ENCODE measurements around the gene CBARP. TPM values are rescaled to one million over a fixed set of nuclear protein-coding genes. Genes with fewer than 3 reads are reported as not detected.
"Not testable (repeated sequence)": the region's sequence is repeated elsewhere in the genome, so short reads cannot be mapped to it uniquely, and the experiment has no call there.

Gene CBARP
- total RNA-seq, 6 donors from 2014 or later, result 0.30 to 1.8 (median 1.0) TPM; not detected in 2

- 75 to 88% methylated on average over 22 to 29 of the region's 33 CpGs for WGBS, 2 donors
- peak overlapping the region in 2 of 4 donors; percentile 1 to 30 for H3K27ac ChIP-seq
Observed at GRCh38 chr19:1211494-1212234, 26.1 kb downstream of the CBARP start.

GRCh38 chr19:1210227-1210538, 27.6 kb downstream of the CBARP start:
- Histone ChIP-seq H3K9me3 (no peaks in the 10 kb centered on the region), H3K4me1 (peaks cover 56 to 84% (median 61%) of the 10 kb centered on the region in 4 donors), H3K4me3 (no peak overlapping the region), H3K27ac (peak overlapping the region in 1 of 4 donors; percentile 9), H3K27me3 (no peaks in the 10 kb centered on the region), H3K36me3 (peaks cover 0 to 7% (median 0%) of the 10 kb centered on the region in 4 donors)
- DNase-seq (no peak), ATAC-seq (ENCODE audit: low FRiP score in 2 of 2) (no peak)
- WGBS, 2 donors, result 95 to 96% methylated on average over 13 of the region's 13 CpGs
- TF ChIP-seq EP300 (IDR thresholded peaks at IDR 0.05), result no peak
- no peak for TF ChIP-seq POLR2AphosphoS5 (IDR thresholded peaks at IDR 0.05)
- TF ChIP-seq POLR2A (IDR thresholded peaks at IDR 0.05), result no peak
- TF ChIP-seq, protein P1, sequence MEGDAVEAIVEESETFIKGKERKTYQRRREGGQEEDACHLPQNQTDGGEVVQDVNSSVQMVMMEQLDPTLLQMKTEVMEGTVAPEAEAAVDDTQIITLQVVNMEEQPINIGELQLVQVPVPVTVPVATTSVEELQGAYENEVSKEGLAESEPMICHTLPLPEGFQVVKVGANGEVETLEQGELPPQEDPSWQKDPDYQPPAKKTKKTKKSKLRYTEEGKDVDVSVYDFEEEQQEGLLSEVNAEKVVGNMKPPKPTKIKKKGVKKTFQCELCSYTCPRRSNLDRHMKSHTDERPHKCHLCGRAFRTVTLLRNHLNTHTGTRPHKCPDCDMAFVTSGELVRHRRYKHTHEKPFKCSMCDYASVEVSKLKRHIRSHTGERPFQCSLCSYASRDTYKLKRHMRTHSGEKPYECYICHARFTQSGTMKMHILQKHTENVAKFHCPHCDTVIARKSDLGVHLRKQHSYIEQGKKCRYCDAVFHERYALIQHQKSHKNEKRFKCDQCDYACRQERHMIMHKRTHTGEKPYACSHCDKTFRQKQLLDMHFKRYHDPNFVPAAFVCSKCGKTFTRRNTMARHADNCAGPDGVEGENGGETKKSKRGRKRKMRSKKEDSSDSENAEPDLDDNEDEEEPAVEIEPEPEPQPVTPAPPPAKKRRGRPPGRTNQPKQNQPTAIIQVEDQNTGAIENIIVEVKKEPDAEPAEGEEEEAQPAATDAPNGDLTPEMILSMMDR (IDR thresholded peaks at IDR 0.05), result no peak

More at GRCh38 chr19:1211494-1212234, 26.1 kb downstream of the CBARP start:
- ATAC-seq (ENCODE audit: low FRiP score in 2 of 2) (no peak), DNase-seq (peak in 1 of 2 donors; percentile 74)
- Histone ChIP-seq H3K27me3 (no peaks in the 10 kb centered on the region), H3K4me1 (peaks cover 65 to 93% (median 72%) of the 10 kb centered on the region in 4 donors), H3K9me3 (no peaks in the 10 kb centered on the region), H3K4me3 (no peak overlapping the region), H3K36me3 (peaks cover 0 to 7% (median 0%) of the 10 kb centered on the region in 4 donors)
- no peak for TF ChIP-seq POLR2AphosphoS5 (IDR thresholded peaks at IDR 0.05)
- TF ChIP-seq POLR2A (IDR thresholded peaks at IDR 0.05), result no peak
- TF ChIP-seq EP300 (IDR thresholded peaks at IDR 0.05), result no peak
- TF ChIP-seq, protein P1 (IDR thresholded peaks at IDR 0.05), result no peak

DNA sequence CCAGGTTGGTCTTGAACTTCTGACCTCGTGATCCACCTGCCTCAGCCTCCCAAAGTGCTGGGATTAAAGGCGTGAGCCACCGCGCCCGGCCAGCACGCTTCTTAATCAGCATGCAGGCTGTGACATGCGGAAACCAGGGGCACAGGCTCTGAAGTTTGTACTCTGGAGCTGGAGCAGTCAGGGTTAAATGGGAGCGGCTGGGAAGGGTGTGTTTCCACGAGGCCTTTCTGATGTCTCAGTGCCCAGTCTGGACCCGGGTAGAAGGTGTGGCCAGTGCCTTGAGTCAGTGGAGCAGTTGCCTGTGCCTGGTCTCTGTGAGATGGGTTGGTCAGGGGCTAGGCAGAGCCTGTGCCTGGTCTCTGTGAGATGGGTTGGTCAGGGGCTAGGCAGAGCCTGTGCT, 29.0 kb downstream of the CBARP start:
- peak overlapping the region in 1 of 4 donors; percentile 34 for H3K27ac ChIP-seq
- DNase-seq; H3K27me3 ChIP-seq; ATAC-seq (ENCODE audit: low FRiP score in 2 of 2); H3K9me3 ChIP-seq; H3K36me3 ChIP-seq: not testable (repeated sequence)
- H3K4me1 ChIP-seq, result peaks cover 46 to 76% (median 52%) of the 10 kb centered on the region in 4 donors
- WGBS, 2 donors, result 56 to 67% methylated on average over 9 to 10 of the region's 10 CpGs
- peak overlapping the region in 1 of 4 donors; percentile 8 for H3K4me3 ChIP-seq

GRCh38 chr19:1206864-1207450, 30.8 kb downstream of the CBARP start:
- WGBS, 2 donors, result 2 to 5% methylated on average over 28 to 36 of the region's 38 CpGs
- Histone ChIP-seq H3K9me3 (no peaks in the 10 kb centered on the region), H3K4me1 (peaks cover 35 to 60% (median 48%) of the 10 kb centered on the region in 4 donors), H3K36me3 (peaks cover 0 to 3% (median 0%) of the 10 kb centered on the region in 4 donors), H3K27me3 (no peaks in the 10 kb centered on the region), H3K4me3 (peak overlapping the region; percentile 5 to 77 (median 62)), H3K27ac (peak overlapping the region; percentile 64 to 91 (median 86))
- TF ChIP-seq POLR2A (IDR thresholded peaks at IDR 0.05) (no peak), POLR2AphosphoS5 (IDR thresholded peaks at IDR 0.05) (peak in 1 of 2 donors; percentile 1)
- TF ChIP-seq, protein P1 (IDR thresholded peaks at IDR 0.05), result peak in 1 of 6 experiments; percentile 3
- DNase-seq (peak; percentile 44 to 87), ATAC-seq (ENCODE audit: low FRiP score in 2 of 2) (peak; percentile 13 to 34)

DNA sequence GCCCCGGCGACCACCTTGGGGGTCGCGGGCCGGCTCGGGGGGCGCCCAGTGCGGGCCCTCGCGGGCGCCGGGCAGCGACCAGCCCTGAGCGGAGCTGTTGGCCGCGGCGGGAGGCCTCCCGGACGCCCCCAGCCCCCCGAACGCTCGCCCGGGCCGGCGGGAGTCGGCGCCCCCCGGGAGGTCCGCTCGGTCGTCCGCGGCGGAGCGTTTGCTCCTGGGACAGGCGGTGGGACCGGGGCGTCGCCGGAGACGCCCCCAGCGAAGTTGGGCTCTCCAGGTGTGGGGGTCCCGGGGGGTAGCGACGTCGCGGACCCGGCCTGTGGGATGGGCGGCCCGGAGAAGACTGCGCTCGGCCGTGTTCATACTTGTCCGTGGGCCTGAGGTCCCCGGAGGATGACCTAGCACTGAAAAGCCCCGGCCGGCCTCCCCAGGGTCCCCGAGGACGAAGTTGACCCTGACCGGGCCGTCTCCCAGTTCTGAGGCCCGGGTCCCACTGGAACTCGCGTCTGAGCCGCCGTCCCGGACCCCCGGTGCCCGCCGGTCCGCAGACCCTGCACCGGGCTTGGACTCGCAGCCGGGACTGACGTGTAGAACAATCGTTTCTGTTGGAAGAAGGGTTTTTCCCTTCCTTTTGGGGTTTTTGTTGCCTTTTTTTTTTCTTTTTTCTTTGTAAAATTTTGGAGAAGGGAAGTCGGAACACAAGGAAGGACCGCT, 31.5 kb downstream of the CBARP start:
- H3K4me1 ChIP-seq, result peaks cover 35 to 54% (median 43%) of the 10 kb centered on the region in 4 donors
- peak overlapping the region; percentile 64 to 91 (median 86) for H3K27ac ChIP-seq
- no peaks in the 10 kb centered on the region for H3K27me3 ChIP-seq
- H3K4me3 ChIP-seq, result peak overlapping the region; percentile 5 to 77 (median 62)
- DNase-seq, result peak in 1 of 2 donors; percentile 85
- no peak for TF ChIP-seq POLR2AphosphoS5 (IDR thresholded peaks at IDR 0.05)
- TF ChIP-seq, protein P1 (IDR thresholded peaks at IDR 0.05), result no peak
- TF ChIP-seq POLR2A (IDR thresholded peaks at IDR 0.05), result no peak
- no peak for TF ChIP-seq EP300 (IDR thresholded peaks at IDR 0.05)
- H3K9me3 ChIP-seq, result no peaks in the 10 kb centered on the region
- 2% methylated on average over 20 to 28 of the region's 78 CpGs for WGBS, 2 donors
- no peak for ATAC-seq (ENCODE audit: low FRiP score in 2 of 2)
- H3K36me3 ChIP-seq, result peaks cover 0 to 3% (median 0%) of the 10 kb centered on the region in 4 donors

All from upper lobe of left lung (tissue), 6 donors.